HepG2 (cell line): ENCODE data around the gene CPEB3. TPM values are rescaled to one million over a fixed set of nuclear protein-coding genes. Genes with fewer than 3 reads are reported as not detected.

Experiments used
- ATAC-seq: fragments of 200-7000 bp; cut with Tn5 transposase; 3 replicates; pipeline ENCODE4 v1.9.1; 2020; ENCODE audit warnings: mild to moderate bottlenecking, moderate library complexity
- BruUV-seq: library from RNA; stranded (reverse); fragments of 400-500 nt; replicated peaks from 2 replicates; lab custom pipeline; 2021; lab: Mats Ljungman, UMichigan
- CTCF ChIA-PET: fragments of 300-600 bp; formaldehyde crosslinking; extraction: SDS; loops from one replicate; lab custom pipeline; 2021; ENCODE audit warnings: low total read pairs, inconsistent platforms, low intra/inter-chr PET ratio; lab: Yijun Ruan, JAX
- POLR2A ChIA-PET: fragments of 350-600 bp; sonication (Branson Sonifier 250); formaldehyde crosslinking; loops from one replicate; lab custom pipeline; 2020; ENCODE audit warnings: antibody characterized with exemption, inconsistent platforms; lab: Yijun Ruan, JAX
- DNase-seq: peaks from one replicate; pipeline ENCODE4 v3.0.0-alpha.2; 2015; ENCODE audit warnings: low spot score
- FAIRE-seq: peaks from 3 replicates; lab custom pipeline; 2011; peaks lifted over from hg19 to GRCh38; lab: Jason Lieb, UNC
- H2AFZ ChIP-seq: one replicate; pipeline ENCODE4 v1.6.1; 2011; ENCODE audit warnings: low read length, inconsistent platforms
- H3K27ac ChIP-seq: fragments of 300-600 bp; 3 replicates; pipeline ENCODE4 v1.8.0; 2011; ENCODE audit warnings: mixed run types, mild to moderate bottlenecking, mixed read lengths, low read length, inconsistent platforms; ENCODE audit not compliant: insufficient read depth; ENCODE audit errors: extremely low read length
- H3K27me3 ChIP-seq, 2 experiments: fragments of 200-600 bp in 1 of 2; 2 replicates in 1 of 2; 3 replicates in 1 of 2; pipeline versions ENCODE4 v1.6.0 to v1.8.0; 2011; ENCODE audit warnings: low read length in 2 of 2, mild to moderate bottlenecking in 2 of 2, moderate library complexity in 2 of 2, inconsistent platforms in 1 of 2; ENCODE audit not compliant: insufficient read depth in 2 of 2, control insufficient read depth in 1 of 2
- H3K36me3 ChIP-seq, 2 experiments: fragments of 200-600 bp in 1 of 2; replicated peaks in 1 of 2; 2 replicates in 1 of 2; 3 replicates in 1 of 2; pipeline versions ENCODE4 v1.5.1 to v1.8.0; 2011; ENCODE audit warnings: low read length in 2 of 2, inconsistent platforms in 1 of 2; ENCODE audit not compliant: insufficient read depth in 2 of 2, control insufficient read depth in 1 of 2
- H3K4me1 ChIP-seq: 2 replicates; pipeline ENCODE4 v1.5.1; 2012; ENCODE audit warnings: low read length, inconsistent platforms; ENCODE audit not compliant: insufficient read depth
- H3K4me2 ChIP-seq: 2 replicates; pipeline ENCODE4 v1.6.0; 2011; ENCODE audit warnings: low read depth, low read length, inconsistent platforms
- H3K4me3 ChIP-seq, 3 experiments: fragments of 200-600 bp in 1 of 3; sonication (generic), shearing (Covaris generic) in 1 of 3; replicated peaks in 1 of 3; 2 replicates each; pipeline ENCODE4 v1.5.1; 2011 to 2016; ENCODE audit warnings: low read length in 3 of 3, inconsistent platforms in 2 of 3, low read depth in 2 of 3, mild to moderate bottlenecking in 2 of 3, control low read depth in 1 of 3, mixed read lengths in 1 of 3; ENCODE audit not compliant: insufficient read depth in 1 of 3
- H3K79me2 ChIP-seq: one replicate; pipeline ENCODE4 v1.6.1; 2011; ENCODE audit warnings: low read length, inconsistent platforms; ENCODE audit not compliant: insufficient read depth
- H3K9ac ChIP-seq: 2 replicates; pipeline ENCODE4 v1.6.0; 2011; ENCODE audit warnings: mild to moderate bottlenecking, low read depth, low read length, inconsistent platforms; ENCODE audit not compliant: insufficient read depth
- H3K9me3 ChIP-seq: 2 replicates; pipeline ENCODE4 v1.5.1; 2012; ENCODE audit warnings: mild to moderate bottlenecking, low read length
- H4K20me1 ChIP-seq: 2 replicates; pipeline ENCODE4 v1.6.0; 2011; ENCODE audit warnings: inconsistent platforms, mild to moderate bottlenecking, low read length, moderate library complexity; ENCODE audit not compliant: insufficient read depth
- NCOA5 ChIP-seq: sonication (generic); formaldehyde crosslinking; IDR thresholded peaks from 2 replicates; pipeline ENCODE4 v1.4.0; 2020; ENCODE audit warnings: missing genetic modification reagents
- RELA ChIP-seq: sonication (generic); formaldehyde crosslinking; IDR thresholded peaks from 2 replicates; pipeline ENCODE4 v1.4.0; 2020; ENCODE audit warnings: missing genetic modification reagents
- RXRA ChIP-seq: sonication (generic); formaldehyde crosslinking; IDR thresholded peaks from 2 replicates; pipeline ENCODE4 v1.5.1; 2020; ENCODE audit warnings: missing genetic modification reagents
- SIN3B ChIP-seq: fragments of 150-350 bp; IDR thresholded peaks from 2 replicates; pipeline ENCODE4 v1.6.1; 2014; ENCODE audit warnings: low read length
- SNAPC2 ChIP-seq: sonication (generic); formaldehyde crosslinking; IDR thresholded peaks from 2 replicates; pipeline ENCODE4 v1.8.1; 2022; ENCODE audit warnings: mild to moderate bottlenecking, missing genetic modification reagents
- SOX5 ChIP-seq: IDR thresholded peaks from 2 replicates; pipeline ENCODE4 v1.6.1; 2016; ENCODE audit warnings: borderline replicate concordance
- U2AF2 ChIP-seq: fragments of 200-400 bp; formaldehyde crosslinking; IDR thresholded peaks from 2 replicates; pipeline ENCODE4 v1.6.1; 2017; ENCODE audit warnings: low read depth, mild to moderate bottlenecking, low read length
- ZMYM3 ChIP-seq: sonication (generic); formaldehyde crosslinking; IDR thresholded peaks from 2 replicates; pipeline ENCODE4 v1.5.1; 2020; ENCODE audit warnings: mild to moderate bottlenecking, missing genetic modification reagents
- ZNF12 ChIP-seq: sonication (generic); formaldehyde crosslinking; IDR thresholded peaks from 2 replicates; pipeline ENCODE4 v1.5.0; 2020; ENCODE audit warnings: missing genetic modification reagents
- ZNF280D ChIP-seq: sonication (generic); formaldehyde crosslinking; IDR thresholded peaks from 2 replicates; pipeline ENCODE4 v1.5.1; 2020; ENCODE audit warnings: mild to moderate bottlenecking, missing genetic modification reagents
- ZNF547 ChIP-seq: sonication (generic); formaldehyde crosslinking; IDR thresholded peaks from 2 replicates; pipeline ENCODE4 v1.5.1; 2020; ENCODE audit warnings: mild to moderate bottlenecking, missing genetic modification reagents
- ZNF839 ChIP-seq: sonication (generic); formaldehyde crosslinking; IDR thresholded peaks from 2 replicates; pipeline ENCODE4 v1.4.0; 2020; ENCODE audit warnings: missing genetic modification reagents, mild to moderate bottlenecking, borderline replicate concordance
- WGBS: methylation state at CpG from one replicate; pipeline ENCODE4 v1.1.6; 2017; ENCODE audit warnings: low lambda C conversion rate; 5-methylcytosine and 5-hydroxymethylcytosine counted together
- in situ Hi-C: cut with HindIII; loops from 2 replicates; pipeline ENCODE4 v1.10.0; 2017; ENCODE audit warnings: low pct_unique_long_range_greater_than_20kb; ENCODE audit not compliant: extremely low pct_ligation_motif_present
- intact Hi-C: fragments of 100-400 bp; cut with micrococcal nuclease; formaldehyde crosslinking; loops from one replicate; pipeline ENCODE4 v1.10.0; 2022; ENCODE audit not compliant: unreplicated experiment
- polyA plus RNA-seq, 8 experiments: library from polyadenylated mRNA; depleted of rRNA in 3 of 8; stranded (reverse) in 7 of 8; unstranded in 1 of 8; fragments of >200 nt; fragmentation: Illumina TruSeq in 4 of 8; extraction: Trizol in 4 of 8; gene quantifications; 2 replicates each; pipeline versions ENCODE4 v1.2.1 to v1.2.3, GENCODE V29; 2011 to 2016; ENCODE audit warnings: low read depth in 4 of 8, missing spikeins in 1 of 8, mixed read lengths in 1 of 8; ENCODE audit not compliant: insufficient read depth in 1 of 8
- total RNA-seq, 5 experiments: library from RNA; depleted of rRNA; stranded (reverse); fragments of >200 nt; fragmentation: Illumina TruSeq; extraction: Trizol; gene quantifications; 2 replicates each; pipeline ENCODE4 v1.2.3, GENCODE V29; 2016; ENCODE audit warnings: low read depth in 1 of 5
- TF ChIP-seq, protein P1 (sequence below): sonication (generic); formaldehyde crosslinking; IDR thresholded peaks from 2 replicates; pipeline ENCODE4 v1.5.0; 2020; ENCODE audit warnings: mild to moderate bottlenecking, missing genetic modification reagents, borderline replicate concordance
- TF ChIP-seq, protein P2 (sequence below): IDR thresholded peaks from 2 replicates; pipeline ENCODE4 v1.6.1; 2016; ENCODE audit warnings: missing genetic modification reagents, missing compliant biosample characterization
- TF ChIP-seq, protein P3 (sequence below): sonication (generic); formaldehyde crosslinking; IDR thresholded peaks from 2 replicates; pipeline ENCODE4 v1.5.0; 2020; ENCODE audit warnings: missing genetic modification reagents, mild to moderate bottlenecking, borderline replicate concordance

Gene CPEB3
- total and polyA plus RNA-seq, 2 of the 13 experiments (the other 11 are each of a cell fraction or from before 2014, with no cell fraction given) = 0.66 to 0.70 TPM

DNA sequence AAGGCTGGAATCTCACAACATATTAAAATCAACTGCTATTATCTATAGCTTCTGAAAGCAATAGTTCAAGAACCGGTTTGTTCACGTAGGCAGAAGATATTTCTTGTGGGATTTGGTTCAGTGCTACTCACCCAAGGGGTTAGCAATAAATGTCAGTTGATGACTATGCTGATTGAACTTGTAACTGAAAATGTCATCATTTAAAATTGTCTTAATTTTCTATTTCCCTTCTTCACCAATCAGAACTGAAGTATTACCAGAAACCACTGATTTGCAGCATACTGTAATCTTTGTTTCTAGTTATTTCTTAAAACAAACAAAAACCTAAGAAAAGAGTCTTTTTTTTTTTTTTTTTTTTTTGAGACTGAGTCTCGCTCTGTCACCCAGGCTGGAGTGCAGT lies 46.1 kb downstream of the CPEB3 start:
- ChIA-PET CTCF (no interaction called here), POLR2A (no interaction called here)
- intact Hi-C loops = no loop called here
- FAIRE-seq = no peak
- no peaks in the 10 kb centered on the region for H3K27me3 ChIP-seq
- H3K36me3 ChIP-seq = no peaks in the 10 kb centered on the region
- BruUV-seq = no TSS peak
- peaks cover 19% of the 10 kb centered on the region for H3K4me1 ChIP-seq
- no peak overlapping the region for H2AFZ ChIP-seq
- no peak for ATAC-seq
- in situ Hi-C loops = loop anchor here (5.0 kb wide), 1 partner anchor 48 kb away; the partner anchor contains the start of genes CPEB3 and MARCHF5
- no peak overlapping the region for H3K27ac ChIP-seq
- 87% methylated on average over 3 of the region's 3 CpGs for WGBS
- no peaks in the 10 kb centered on the region for H3K9me3 ChIP-seq
- no peak overlapping the region for H3K4me3 ChIP-seq
- TF ChIP-seq ZNF280D (CRISPR knock-in tag) (no peak), ZNF12 (CRISPR knock-in tag) (no peak), ZNF839 (no peak), RXRA (CRISPR knock-in tag) (no peak), SIN3B (no peak), ZNF547 (CRISPR knock-in tag) (no peak), SOX5 (CRISPR knock-in tag) (no peak), U2AF2 (no peak), SNAPC2 (CRISPR knock-in tag) (no peak), RELA (CRISPR knock-in tag) (no peak), NCOA5 (CRISPR knock-in tag) (no peak), ZMYM3 (CRISPR knock-in tag) (no peak)
- TF ChIP-seq, protein P1, sequence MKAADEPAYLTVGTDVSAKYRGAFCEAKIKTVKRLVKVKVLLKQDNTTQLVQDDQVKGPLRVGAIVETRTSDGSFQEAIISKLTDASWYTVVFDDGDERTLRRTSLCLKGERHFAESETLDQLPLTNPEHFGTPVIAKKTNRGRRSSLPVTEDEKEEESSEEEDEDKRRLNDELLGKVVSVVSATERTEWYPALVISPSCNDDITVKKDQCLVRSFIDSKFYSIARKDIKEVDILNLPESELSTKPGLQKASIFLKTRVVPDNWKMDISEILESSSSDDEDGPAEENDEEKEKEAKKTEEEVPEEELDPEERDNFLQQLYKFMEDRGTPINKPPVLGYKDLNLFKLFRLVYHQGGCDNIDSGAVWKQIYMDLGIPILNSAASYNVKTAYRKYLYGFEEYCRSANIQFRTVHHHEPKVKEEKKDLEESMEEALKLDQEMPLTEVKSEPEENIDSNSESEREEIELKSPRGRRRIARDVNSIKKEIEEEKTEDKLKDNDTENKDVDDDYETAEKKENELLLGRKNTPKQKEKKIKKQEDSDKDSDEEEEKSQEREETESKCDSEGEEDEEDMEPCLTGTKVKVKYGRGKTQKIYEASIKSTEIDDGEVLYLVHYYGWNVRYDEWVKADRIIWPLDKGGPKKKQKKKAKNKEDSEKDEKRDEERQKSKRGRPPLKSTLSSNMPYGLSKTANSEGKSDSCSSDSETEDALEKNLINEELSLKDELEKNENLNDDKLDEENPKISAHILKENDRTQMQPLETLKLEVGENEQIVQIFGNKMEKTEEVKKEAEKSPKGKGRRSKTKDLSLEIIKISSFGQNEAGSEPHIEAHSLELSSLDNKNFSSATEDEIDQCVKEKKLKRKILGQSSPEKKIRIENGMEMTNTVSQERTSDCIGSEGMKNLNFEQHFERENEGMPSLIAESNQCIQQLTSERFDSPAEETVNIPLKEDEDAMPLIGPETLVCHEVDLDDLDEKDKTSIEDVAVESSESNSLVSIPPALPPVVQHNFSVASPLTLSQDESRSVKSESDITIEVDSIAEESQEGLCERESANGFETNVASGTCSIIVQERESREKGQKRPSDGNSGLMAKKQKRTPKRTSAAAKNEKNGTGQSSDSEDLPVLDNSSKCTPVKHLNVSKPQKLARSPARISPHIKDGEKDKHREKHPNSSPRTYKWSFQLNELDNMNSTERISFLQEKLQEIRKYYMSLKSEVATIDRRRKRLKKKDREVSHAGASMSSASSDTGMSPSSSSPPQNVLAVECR (CRISPR knock-in tag) = no peak
- TF ChIP-seq, protein P2, sequence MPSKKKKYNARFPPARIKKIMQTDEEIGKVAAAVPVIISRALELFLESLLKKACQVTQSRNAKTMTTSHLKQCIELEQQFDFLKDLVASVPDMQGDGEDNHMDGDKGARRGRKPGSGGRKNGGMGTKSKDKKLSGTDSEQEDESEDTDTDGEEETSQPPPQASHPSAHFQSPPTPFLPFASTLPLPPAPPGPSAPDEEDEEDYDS = no peak
- TF ChIP-seq, protein P3, sequence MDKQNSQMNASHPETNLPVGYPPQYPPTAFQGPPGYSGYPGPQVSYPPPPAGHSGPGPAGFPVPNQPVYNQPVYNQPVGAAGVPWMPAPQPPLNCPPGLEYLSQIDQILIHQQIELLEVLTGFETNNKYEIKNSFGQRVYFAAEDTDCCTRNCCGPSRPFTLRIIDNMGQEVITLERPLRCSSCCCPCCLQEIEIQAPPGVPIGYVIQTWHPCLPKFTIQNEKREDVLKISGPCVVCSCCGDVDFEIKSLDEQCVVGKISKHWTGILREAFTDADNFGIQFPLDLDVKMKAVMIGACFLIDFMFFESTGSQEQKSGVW (CRISPR knock-in tag) = no peak
- H4K20me1 ChIP-seq = no peaks in the 10 kb centered on the region
- H3K4me2 ChIP-seq = no peak overlapping the region
- H3K9ac ChIP-seq = no peak overlapping the region
- no peak for DNase-seq
- H3K79me2 ChIP-seq = no peaks in the 10 kb centered on the region
